ENCODE data around the gene GMPR2.

- TF ChIP-seq EZH2phosphoT487 (IDR thresholded peaks at IDR 0.05; ENCODE audit: insufficient read depth, low read depth) = no peak
- no peak for TF ChIP-seq EZH2 (IDR thresholded peaks at IDR 0.05; ENCODE audit: insufficient read depth, poor library complexity, severe bottlenecking)
Measured at GRCh38 chr14:24280797-24281460, 48.2 kb downstream of the GMPR2 start.
